Stimulated activated CD4-positive, alpha-beta T cell treated with anti-CD3 and anti-CD28 coated beads, Interleukin-15, amount 100 ng/mL, for 1 hour (primary cell): Measurements from ENCODE around the gene TMEM138.

Experiments used
- DNase-seq, 2 donors: peaks; one replicate each; pipeline ENCODE4 v3.0.0-alpha.2; 2020; ENCODE audit warnings: low read depth in 1 of 2, low spot score in 1 of 2

The TMEM138 gene

DNA sequence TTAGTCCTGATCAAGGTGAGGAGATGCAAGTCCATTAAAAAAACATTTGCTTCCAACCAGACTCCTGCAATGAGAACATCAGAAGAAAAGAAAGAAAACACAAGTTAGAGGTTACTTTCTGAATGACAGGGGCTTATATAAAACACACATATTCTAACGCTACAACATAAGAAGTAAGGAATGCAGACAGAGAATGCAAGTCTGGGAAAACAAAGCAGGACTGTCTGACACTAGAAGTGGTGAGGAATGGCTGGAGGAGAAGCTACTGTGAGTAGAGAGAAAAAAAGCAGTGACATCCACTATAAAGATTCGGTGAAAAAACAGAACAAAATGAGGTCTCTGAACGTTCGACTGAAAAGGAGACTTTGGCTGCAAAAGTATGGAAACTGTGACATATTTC lies 42.5 kb downstream of the TMEM138 start:
- no peak for DNase-seq

DNA sequence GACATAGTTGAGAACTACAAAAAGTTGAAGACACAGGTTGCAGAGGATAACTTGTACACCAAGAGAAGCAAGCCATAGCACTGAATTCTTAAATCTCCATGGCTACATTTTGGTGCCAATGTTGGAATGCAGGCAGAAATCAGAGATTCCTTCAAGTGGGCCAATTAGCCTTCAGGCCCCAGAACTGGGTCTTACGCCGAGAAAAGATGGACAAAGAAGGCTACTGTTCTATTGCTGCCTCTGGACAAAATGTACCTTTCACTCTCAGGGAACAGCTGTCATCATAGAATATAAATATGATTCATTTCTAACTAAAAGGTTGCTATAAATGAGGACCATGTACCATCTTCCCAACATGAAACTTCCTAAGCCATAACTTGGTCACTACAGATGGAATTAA lies 43.9 kb downstream of the TMEM138 start:
- DNase-seq: no peak

GRCh38 chr11:61406991-61407728 lies 45.0 kb downstream of the TMEM138 start:
- no peak for DNase-seq

DNA sequence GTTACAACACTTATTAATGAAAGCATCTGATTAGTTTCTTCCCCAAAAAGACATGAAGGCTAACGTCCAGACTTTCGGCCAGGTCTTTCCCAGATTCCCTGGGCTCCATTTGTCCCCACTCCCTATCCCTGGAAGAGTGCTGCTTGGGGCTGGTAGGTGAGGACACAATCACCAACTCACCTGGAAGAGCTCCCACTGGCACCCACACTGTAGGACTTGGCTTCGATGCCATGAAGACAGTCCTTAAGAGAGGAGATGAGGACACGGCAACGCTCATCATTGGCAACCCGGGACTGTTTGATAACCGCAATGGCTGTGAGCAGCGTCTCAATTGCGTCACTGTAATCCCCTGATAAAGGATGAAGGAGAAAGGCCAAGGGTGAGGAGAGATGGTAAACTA lies 49.4 kb downstream of the TMEM138 start:
- no peak for DNase-seq

GRCh38 chr11:61413496-61413895 lies 51.3 kb downstream of the TMEM138 start:
- DNase-seq: no peak

GRCh38 chr11:61414547-61414946 lies 52.4 kb downstream of the TMEM138 start:
- no peak for DNase-seq

DNA sequence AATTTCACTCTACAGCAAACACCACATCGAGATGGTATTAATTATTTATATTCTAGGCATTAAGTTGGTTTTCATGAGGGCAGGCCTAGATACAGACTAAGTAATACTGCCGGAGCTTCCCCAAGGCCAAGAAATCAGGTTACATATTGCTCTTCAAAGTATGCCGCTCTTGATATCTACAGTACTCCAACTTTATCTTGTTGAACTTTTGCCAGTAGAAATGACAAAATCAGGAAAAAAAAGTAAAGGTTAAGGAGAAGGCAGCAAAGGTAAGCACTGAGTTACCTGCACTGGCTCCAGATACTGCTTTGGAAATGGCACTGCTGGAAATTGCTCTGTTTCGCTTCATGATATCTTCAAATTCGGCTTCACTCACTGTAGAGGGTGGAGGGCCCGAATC lies 53.2 kb downstream of the TMEM138 start:
- DNase-seq: no peak

GRCh38 chr11:61416941-61417340 lies 54.8 kb downstream of the TMEM138 start:
- DNase-seq: no peak

GRCh38 chr11:61417670-61418069 lies 55.5 kb downstream of the TMEM138 start:
- DNase-seq: no peak

- no peak for DNase-seq
Observed at GRCh38 chr11:61418136-61418535, 56.0 kb downstream of the TMEM138 start.
